Psoas muscle (tissue), 8 donors: Measurements from ENCODE around the gene PM20D2. TPM values are rescaled to one million over a fixed set of nuclear protein-coding genes. Genes with fewer than 3 reads are reported as not detected.

Experiments
- ATAC-seq, 4 donors: fragments of 200-7000 bp; cut with Tn5 transposase; one replicate each; pipeline ENCODE4 v1.9.1; 2020; ENCODE audit warnings: moderate library complexity in 3 of 4, mild to moderate bottlenecking in 2 of 4
- DNase-seq, 2 donors: peaks; one replicate each; pipeline ENCODE4 v3.0.0-alpha.2; 2020
- H3K27ac ChIP-seq: fragments of 200-600 bp; one replicate; pipeline ENCODE4 v1.8.0; 2022
- H3K27me3 ChIP-seq, 3 donors: fragments of 200-600 bp in 1 of 3; one replicate each; pipeline versions ENCODE4 v1.6.1 to v1.8.0; 2013 to 2022; ENCODE audit warnings: low read length in 2 of 3, mild to moderate bottlenecking in 2 of 3, moderate library complexity in 1 of 3; ENCODE audit not compliant: insufficient read depth in 3 of 3
- H3K36me3 ChIP-seq, 2 donors: fragments of 200-600 bp in 1 of 2; one replicate each; pipeline versions ENCODE4 v1.6.1 to v1.8.0; 2013 to 2022; ENCODE audit warnings: low read depth in 1 of 2, mild to moderate bottlenecking in 1 of 2, moderate library complexity in 1 of 2; ENCODE audit not compliant: insufficient read depth in 1 of 2
- H3K4me1 ChIP-seq: fragments of 200-600 bp; one replicate; pipeline ENCODE4 v1.8.0; 2022
- H3K4me3 ChIP-seq: fragments of 200-600 bp; one replicate; pipeline ENCODE4 v1.8.0; 2022; ENCODE audit warnings: mild to moderate bottlenecking
- H3K9me3 ChIP-seq: fragments of 200-600 bp; one replicate; pipeline ENCODE4 v1.8.0; 2022
- WGBS, 3 donors: extraction: QIAGEN DNeasy Blood & Tissue Kit; methylation state at CpG; one replicate each; pipeline versions ENCODE4 v1.1.6 to v1.1.7; 2013; 5-methylcytosine and 5-hydroxymethylcytosine counted together
- intact Hi-C, 2 donors: fragments of 100-400 bp; cut with DNase I; formaldehyde crosslinking; loops; one replicate each; pipeline versions ENCODE4 v1.11.0 to v1.14.2; 2022
- polyA plus RNA-seq, 3 donors: library from polyadenylated mRNA; stranded (reverse); fragments of 200-250 nt; gene quantifications; one replicate each; pipeline ENCODE4 v1.2.3, GENCODE V29; 2013
- total RNA-seq, 4 donors: library from RNA; stranded (reverse); fragmentation: NEBNext Ultra II Directional in 2 of 4; extraction: Animal tissue kit (Norgen Biotek cat#: 25700) in 2 of 4; gene quantifications; one replicate each; pipeline versions ENCODE4 v1.2.1 to v1.2.4, GENCODE V29; 2021 to 2023
- TF ChIP-seq, protein P1 (sequence below): fragments of 200-600 bp; IDR thresholded peaks from one replicate; pipeline ENCODE4 v1.8.0; 2022; ENCODE audit warnings: antibody characterized with exemption
- donor health status: healthy with polysubstance abuse.
- donor health status: DM: no; HTN: no; CAD: no; lungs with moderate emphysema.
- donor health status: Bipolar disorder and iron deficiency.
- donor health status: healthy.
- donor health status: DM: yes; HTN: yes; CAD: no.
- donor health status: DM: no; HTN: no; CAD: no.
- donor health status: DM: no; HTN: no; CAD: no.
- donor health status: DM: yes; HTN: yes; CAD: no.

The PM20D2 gene
- total and polyA plus RNA-seq, 7 donors: 2.7 to 56.2 (median 13.5) TPM

DNA sequence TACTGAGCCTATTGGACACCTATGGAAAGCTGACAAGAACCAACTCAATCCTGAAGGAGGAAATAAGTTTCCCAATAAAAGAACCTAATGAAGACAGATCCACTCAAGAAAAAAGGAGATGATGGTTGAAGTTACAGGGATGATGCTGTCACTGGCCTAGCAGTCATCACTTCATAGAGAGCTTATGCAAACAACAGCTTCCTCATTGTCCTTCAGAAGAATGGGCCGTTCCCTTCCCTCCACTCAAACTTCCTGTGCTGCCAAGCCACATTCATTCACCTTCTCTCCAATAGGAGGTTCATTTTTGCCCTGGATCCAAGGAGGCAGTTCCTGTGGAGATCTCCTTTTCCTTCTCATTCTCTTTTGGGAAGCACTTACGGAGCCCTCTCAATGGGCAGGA is 13.8 kb upstream of the PM20D2 start:
- Histone ChIP-seq H3K36me3 (peaks cover 0 to 6% of the 10 kb centered on the region in 2 donors), H3K27me3 (no peaks in the 10 kb centered on the region), H3K4me3 (no peak overlapping the region), H3K9me3 (no peaks in the 10 kb centered on the region), H3K27ac (peak overlapping the region; percentile 38), H3K4me1 (no peaks in the 10 kb centered on the region)
- intact Hi-C loops: no loop called here
- TF ChIP-seq, protein P1, sequence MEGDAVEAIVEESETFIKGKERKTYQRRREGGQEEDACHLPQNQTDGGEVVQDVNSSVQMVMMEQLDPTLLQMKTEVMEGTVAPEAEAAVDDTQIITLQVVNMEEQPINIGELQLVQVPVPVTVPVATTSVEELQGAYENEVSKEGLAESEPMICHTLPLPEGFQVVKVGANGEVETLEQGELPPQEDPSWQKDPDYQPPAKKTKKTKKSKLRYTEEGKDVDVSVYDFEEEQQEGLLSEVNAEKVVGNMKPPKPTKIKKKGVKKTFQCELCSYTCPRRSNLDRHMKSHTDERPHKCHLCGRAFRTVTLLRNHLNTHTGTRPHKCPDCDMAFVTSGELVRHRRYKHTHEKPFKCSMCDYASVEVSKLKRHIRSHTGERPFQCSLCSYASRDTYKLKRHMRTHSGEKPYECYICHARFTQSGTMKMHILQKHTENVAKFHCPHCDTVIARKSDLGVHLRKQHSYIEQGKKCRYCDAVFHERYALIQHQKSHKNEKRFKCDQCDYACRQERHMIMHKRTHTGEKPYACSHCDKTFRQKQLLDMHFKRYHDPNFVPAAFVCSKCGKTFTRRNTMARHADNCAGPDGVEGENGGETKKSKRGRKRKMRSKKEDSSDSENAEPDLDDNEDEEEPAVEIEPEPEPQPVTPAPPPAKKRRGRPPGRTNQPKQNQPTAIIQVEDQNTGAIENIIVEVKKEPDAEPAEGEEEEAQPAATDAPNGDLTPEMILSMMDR: no peak
- ATAC-seq: no peak
- no peak for DNase-seq
- WGBS, 3 donors: 79 to 91% (median 90%) methylated on average over 2 of the region's 2 CpGs

DNA sequence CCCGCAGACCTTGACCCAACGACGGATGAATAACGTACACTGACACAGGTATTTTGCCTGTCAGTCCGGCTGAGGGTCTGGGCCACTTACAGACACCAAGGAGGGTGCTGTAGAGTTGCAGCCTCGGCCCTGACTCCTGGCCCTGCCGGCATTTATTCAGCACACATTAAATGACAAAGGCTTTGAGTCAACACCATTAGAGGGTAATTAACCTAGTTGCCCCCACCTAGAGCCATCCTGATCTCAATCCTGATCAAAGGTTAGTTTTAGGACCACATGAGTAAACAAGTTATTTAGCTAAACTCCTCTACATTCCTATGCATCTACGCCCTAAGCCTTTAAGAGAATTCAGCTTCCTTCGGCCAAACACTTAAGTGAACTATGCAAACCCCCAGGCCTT is 11.9 kb upstream of the PM20D2 start:
- H3K9me3 ChIP-seq: no peaks in the 10 kb centered on the region
- ATAC-seq: no peak
- H3K27ac ChIP-seq: no peak overlapping the region
- DNase-seq: no peak
- intact Hi-C loops: no loop called here
- TF ChIP-seq, protein P1: no peak
- H3K4me1 ChIP-seq: peaks cover 9% of the 10 kb centered on the region
- peaks cover 0 to 6% of the 10 kb centered on the region in 2 donors for H3K36me3 ChIP-seq
- H3K4me3 ChIP-seq: no peak overlapping the region
- H3K27me3 ChIP-seq: no peaks in the 10 kb centered on the region
- 82 to 86% (median 83%) methylated on average over 9 of the region's 9 CpGs for WGBS, 3 donors

DNA sequence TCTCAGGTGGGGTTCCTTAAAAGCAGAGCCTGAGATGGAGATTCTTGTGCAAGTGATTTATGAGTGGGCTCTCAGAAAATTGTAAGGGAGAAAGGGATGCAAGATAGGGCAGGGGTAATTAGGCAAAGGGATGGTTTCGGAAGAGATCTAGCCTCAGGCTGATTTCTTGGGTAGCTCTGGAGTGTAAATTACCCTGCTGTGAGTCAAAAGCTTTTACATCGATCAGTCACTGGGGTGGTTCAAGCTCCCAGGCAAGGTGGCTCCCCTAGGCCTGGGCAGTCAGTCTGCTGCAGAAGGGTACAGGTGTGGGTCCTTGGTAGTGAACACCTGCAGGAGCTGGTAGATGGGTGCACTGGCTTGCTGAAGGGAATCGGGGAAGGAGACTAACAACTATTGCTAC is 11.1 kb upstream of the PM20D2 start:
- Histone ChIP-seq H3K9me3 (no peaks in the 10 kb centered on the region), H3K27ac (no peak overlapping the region), H3K4me1 (peaks cover 9% of the 10 kb centered on the region), H3K27me3 (no peaks in the 10 kb centered on the region), H3K4me3 (no peak overlapping the region), H3K36me3 (peaks cover 0 to 6% of the 10 kb centered on the region in 2 donors)
- no peak for ATAC-seq
- 83 to 90% (median 90%) methylated on average over 3 of the region's 3 CpGs for WGBS, 3 donors
- TF ChIP-seq, protein P1: no peak
- DNase-seq: no peak
- intact Hi-C loops: no loop called here

DNA sequence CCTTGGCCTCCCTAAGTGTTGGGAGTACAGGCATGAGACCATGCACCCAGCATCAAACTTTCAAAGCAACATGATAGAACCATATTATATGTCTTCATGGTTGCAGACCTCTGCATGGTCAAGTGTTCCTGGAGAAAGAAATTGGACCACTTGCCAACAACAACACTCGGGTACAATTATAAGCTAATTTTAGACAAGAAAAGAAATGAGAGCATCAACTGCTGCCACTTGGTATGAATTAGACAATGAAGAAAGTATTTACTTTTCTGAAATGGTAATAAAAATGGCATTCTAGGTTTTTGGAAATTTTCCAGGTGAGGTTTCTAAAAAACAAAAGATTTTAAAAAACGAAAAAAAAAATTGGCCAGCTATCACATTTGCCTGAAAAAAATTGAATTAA is 7.7 kb upstream of the PM20D2 start:
- 29 to 50% (median 34%) methylated on average over 2 of the region's 2 CpGs for WGBS, 3 donors
- no peak overlapping the region for H3K27ac ChIP-seq

More for the DNA sequence above, 7.7 kb upstream of the PM20D2 start:
- no peaks in the 10 kb centered on the region for H3K27me3 ChIP-seq
- no peaks in the 10 kb centered on the region for H3K9me3 ChIP-seq
- DNase-seq: no peak
- TF ChIP-seq, protein P1: no peak
- ATAC-seq: no peak
- H3K36me3 ChIP-seq: peaks cover 0 to 5% of the 10 kb centered on the region in 2 donors
- H3K4me3 ChIP-seq: no peak overlapping the region
- intact Hi-C loops: no loop called here
- peaks cover 12% of the 10 kb centered on the region for H3K4me1 ChIP-seq
